Mesenchymal stem cell (in vitro differentiated cells and primary cell): ENCODE measurements around the gene EVC2.

ENCODE experiments used
- DNase-seq: peaks from one replicate; pipeline ENCODE4 v3.0.0-alpha.2; 2013
- H2AFZ ChIP-seq: one replicate; pipeline ENCODE4 v1.6.1; 2013; ENCODE audit warnings: low read depth, mild to moderate bottlenecking, control low read depth, inconsistent platforms, low read length, moderate library complexity
- H2AK5ac ChIP-seq: 2 replicates; pipeline ENCODE4 v1.6.1; 2013; ENCODE audit warnings: low read length, moderate library complexity, mild to moderate bottlenecking, inconsistent platforms; ENCODE audit not compliant: severe bottlenecking
- H2BK120ac ChIP-seq: one replicate; pipeline ENCODE4 v1.6.1; 2013; ENCODE audit warnings: low read depth, mild to moderate bottlenecking, inconsistent platforms, low read length, moderate library complexity
- H2BK12ac ChIP-seq, 2 experiments: one replicate each; pipeline ENCODE4 v1.6.1; 2013; ENCODE audit warnings: inconsistent platforms in 2 of 2, low read length in 2 of 2, mild to moderate bottlenecking in 2 of 2, moderate library complexity in 2 of 2, control low read depth in 1 of 2
- H2BK15ac ChIP-seq: one replicate; pipeline ENCODE4 v1.6.1; 2013; ENCODE audit warnings: mild to moderate bottlenecking, low read depth, inconsistent platforms; ENCODE audit not compliant: poor library complexity, severe bottlenecking
- H2BK5ac ChIP-seq: 2 replicates; pipeline ENCODE4 v1.6.1; 2013; ENCODE audit warnings: low read depth, mild to moderate bottlenecking, low read length, control low read depth, inconsistent platforms; ENCODE audit not compliant: poor library complexity, severe bottlenecking
- H3K14ac ChIP-seq, 2 experiments: one replicate each; pipeline ENCODE4 v1.6.1; 2013; ENCODE audit warnings: inconsistent platforms in 2 of 2, low read length in 2 of 2, control low read depth in 1 of 2, mild to moderate bottlenecking in 1 of 2, moderate library complexity in 1 of 2
- H3K18ac ChIP-seq, 2 experiments: one replicate each; pipeline ENCODE4 v1.6.1; 2013; ENCODE audit warnings: inconsistent platforms in 2 of 2, low read length in 2 of 2, control low read depth in 1 of 2, low read depth in 1 of 2, mild to moderate bottlenecking in 1 of 2
- H3K23ac ChIP-seq, 2 experiments: one replicate each; pipeline ENCODE4 v1.6.1; 2013; ENCODE audit warnings: inconsistent platforms in 2 of 2, low read length in 2 of 2, mild to moderate bottlenecking in 2 of 2, moderate library complexity in 2 of 2, control low read depth in 1 of 2
- H3K27ac ChIP-seq: 2 replicates; pipeline ENCODE4 v1.5.1; 2013; ENCODE audit warnings: mild to moderate bottlenecking, moderate library complexity, low read length, control low read depth, inconsistent platforms; ENCODE audit not compliant: poor library complexity, severe bottlenecking
- H3K27me3 ChIP-seq, 2 experiments: 2 replicates each; pipeline versions ENCODE4 v1.6.1 to v1.7.0; 2013; ENCODE audit warnings: low read length in 2 of 2, mild to moderate bottlenecking in 2 of 2, moderate library complexity in 2 of 2, control low read depth in 1 of 2, inconsistent platforms in 1 of 2; ENCODE audit not compliant: control insufficient read depth in 1 of 2, insufficient read depth in 1 of 2
- H3K36me3 ChIP-seq, 2 experiments: 2 replicates each; pipeline versions ENCODE4 v1.6.1 to v1.7.0; 2013; ENCODE audit warnings: low read length in 2 of 2, control low read depth in 1 of 2, inconsistent platforms in 1 of 2, low read depth in 1 of 2, mild to moderate bottlenecking in 1 of 2; ENCODE audit not compliant: insufficient read depth in 2 of 2, control insufficient read depth in 1 of 2
- H3K4ac ChIP-seq, 2 experiments: one replicate each; pipeline ENCODE4 v1.6.1; 2013; ENCODE audit warnings: inconsistent platforms in 2 of 2, low read length in 2 of 2, mild to moderate bottlenecking in 2 of 2, moderate library complexity in 2 of 2, control low read depth in 1 of 2, low read depth in 1 of 2
- H3K4me1 ChIP-seq: 2 replicates; pipeline ENCODE4 v1.6.1; 2013; ENCODE audit warnings: low read depth, low read length, control low read depth; ENCODE audit not compliant: control insufficient read depth, insufficient read depth
- H3K4me2 ChIP-seq: 2 replicates; pipeline ENCODE4 v1.6.1; 2013; ENCODE audit warnings: low read length, mild to moderate bottlenecking, inconsistent platforms; ENCODE audit not compliant: poor library complexity, severe bottlenecking
- H3K4me3 ChIP-seq, 2 experiments: 2 replicates each; pipeline versions ENCODE4 v1.5.1 to v1.7.0; 2013; ENCODE audit warnings: low read length in 2 of 2, mild to moderate bottlenecking in 2 of 2, control low read depth in 1 of 2, low read depth in 1 of 2; ENCODE audit not compliant: insufficient read depth in 1 of 2
- H3K79me1 ChIP-seq: replicated peaks from 2 replicates; pipeline ENCODE4 v1.6.1; 2013; ENCODE audit warnings: mild to moderate bottlenecking, control low read depth, low read length, inconsistent platforms; ENCODE audit not compliant: poor library complexity, severe bottlenecking
- H3K9ac ChIP-seq: 2 replicates; pipeline ENCODE4 v1.7.0; 2013; ENCODE audit warnings: mild to moderate bottlenecking, low read length, moderate library complexity
- H3K9me3 ChIP-seq: 2 replicates; pipeline ENCODE4 v1.7.0; 2013; ENCODE audit warnings: mild to moderate bottlenecking, low read length; ENCODE audit not compliant: control insufficient read depth
- H4K8ac ChIP-seq: one replicate; pipeline ENCODE4 v1.6.1; 2013; ENCODE audit warnings: inconsistent platforms, mild to moderate bottlenecking, low read length, moderate library complexity
- H4K91ac ChIP-seq: one replicate; pipeline ENCODE4 v1.6.1; 2013; ENCODE audit warnings: mild to moderate bottlenecking, low read length, inconsistent platforms
- WGBS: methylation state at CpG from one replicate; pipeline ENCODE4 v1.1.7; 2013; ENCODE audit warnings: mixed read lengths; 5-methylcytosine and 5-hydroxymethylcytosine counted together

The EVC2 gene

GRCh38 chr4:5539584-5539983 lies 168.8 kb downstream of the EVC2 start:
- no peak overlapping the region for H3K4ac ChIP-seq
- no peaks in the 10 kb centered on the region for H3K4me1 ChIP-seq
- no peaks in the 10 kb centered on the region for H3K27me3 ChIP-seq
- H3K18ac ChIP-seq, result no peak overlapping the region
- no peak overlapping the region for H2BK5ac ChIP-seq
- WGBS, result 78% methylated on average over 1 of the region's 2 CpGs
- H3K4me3 ChIP-seq, result no peak overlapping the region
- H2AK5ac ChIP-seq, result no peak overlapping the region
- no peak overlapping the region for H3K23ac ChIP-seq
- H3K14ac ChIP-seq, result no peak overlapping the region
- H3K9me3 ChIP-seq, result peaks cover 3% of the 10 kb centered on the region
- H3K36me3 ChIP-seq, result peaks cover 19 to 33% of the 10 kb centered on the region in 2 experiments
- H4K91ac ChIP-seq, result no peak overlapping the region
- no peak for DNase-seq
- no peak overlapping the region for H2BK120ac ChIP-seq
- no peak overlapping the region for H3K27ac ChIP-seq
- no peak overlapping the region for H3K4me2 ChIP-seq
- H2BK15ac ChIP-seq, result no peak overlapping the region
- no peak overlapping the region for H2AFZ ChIP-seq
- H3K79me1 ChIP-seq, result no peaks in the 10 kb centered on the region
- no peak overlapping the region for H3K9ac ChIP-seq
- no peak overlapping the region for H4K8ac ChIP-seq
- no peak overlapping the region for H2BK12ac ChIP-seq

GRCh38 chr4:5532100-5532499 lies 176.3 kb downstream of the EVC2 start:
- Histone ChIP-seq H2BK120ac (no peak overlapping the region), H3K27me3 (no peaks in the 10 kb centered on the region), H2BK5ac (no peak overlapping the region), H3K9ac (no peak overlapping the region), H2BK15ac (no peak overlapping the region), H3K9me3 (peaks cover 3% of the 10 kb centered on the region), H3K18ac (no peak overlapping the region), H2BK12ac (no peak overlapping the region), H3K4me3 (no peak overlapping the region), H4K91ac (no peak overlapping the region), H3K4me2 (no peak overlapping the region), H3K4me1 (no peaks in the 10 kb centered on the region), H2AK5ac (no peak overlapping the region), H3K36me3 (peaks cover 34 to 75% of the 10 kb centered on the region in 2 experiments), H3K14ac (no peak overlapping the region), H2AFZ (no peak overlapping the region), H3K79me1 (no peaks in the 10 kb centered on the region), H3K27ac (no peak overlapping the region), H3K4ac (no peak overlapping the region), H3K23ac (no peak overlapping the region), H4K8ac (no peak overlapping the region)
- DNase-seq, result no peak
- WGBS, result 91% methylated on average over 2 of the region's 2 CpGs

DNA sequence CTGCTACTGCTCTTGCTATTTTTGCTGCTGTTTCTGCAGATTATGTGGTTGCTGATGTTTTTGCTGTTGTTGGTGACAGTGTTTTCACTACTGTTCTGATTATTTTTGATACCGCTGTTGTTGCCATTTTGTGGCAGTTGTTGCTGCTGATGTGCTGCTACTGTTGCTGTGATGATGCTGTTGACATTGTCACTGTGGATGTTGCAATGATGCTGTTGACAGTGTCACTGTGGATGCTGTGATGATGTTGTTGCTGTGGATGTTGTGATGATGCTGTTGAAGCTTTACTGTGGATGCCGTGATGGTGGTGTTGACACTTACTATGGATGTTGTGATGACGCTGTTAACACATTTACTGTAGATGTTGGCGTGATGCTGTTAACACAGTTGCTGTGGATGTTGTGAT lies 180.3 kb downstream of the EVC2 start:
- no peak overlapping the region for H2BK15ac ChIP-seq
- H3K36me3 ChIP-seq, result peaks cover 21 to 54% of the 10 kb centered on the region in 2 experiments
- peak; percentile 9 for DNase-seq
- H3K79me1 ChIP-seq, result no peaks in the 10 kb centered on the region
- no peak overlapping the region for H2AFZ ChIP-seq
- H3K9me3 ChIP-seq, result no peaks in the 10 kb centered on the region
- H3K4me2 ChIP-seq, result no peak overlapping the region
- H4K8ac ChIP-seq, result no peak overlapping the region
- H3K9ac ChIP-seq, result no peak overlapping the region
- H2BK120ac ChIP-seq, result no peak overlapping the region
- H3K14ac ChIP-seq, result no peak overlapping the region
- H3K4me3 ChIP-seq, result no peak overlapping the region
- no peaks in the 10 kb centered on the region for H3K4me1 ChIP-seq
- no peaks in the 10 kb centered on the region for H3K27me3 ChIP-seq
- H3K27ac ChIP-seq, result no peak overlapping the region
- H2AK5ac ChIP-seq, result no peak overlapping the region
- no peak overlapping the region for H2BK12ac ChIP-seq
- 100% methylated on average over 4 of the region's 4 CpGs for WGBS
- H3K18ac ChIP-seq, result no peak overlapping the region
- H2BK5ac ChIP-seq, result no peak overlapping the region
- H3K23ac ChIP-seq, result no peak overlapping the region
- no peak overlapping the region for H3K4ac ChIP-seq
- no peak overlapping the region for H4K91ac ChIP-seq

DNA sequence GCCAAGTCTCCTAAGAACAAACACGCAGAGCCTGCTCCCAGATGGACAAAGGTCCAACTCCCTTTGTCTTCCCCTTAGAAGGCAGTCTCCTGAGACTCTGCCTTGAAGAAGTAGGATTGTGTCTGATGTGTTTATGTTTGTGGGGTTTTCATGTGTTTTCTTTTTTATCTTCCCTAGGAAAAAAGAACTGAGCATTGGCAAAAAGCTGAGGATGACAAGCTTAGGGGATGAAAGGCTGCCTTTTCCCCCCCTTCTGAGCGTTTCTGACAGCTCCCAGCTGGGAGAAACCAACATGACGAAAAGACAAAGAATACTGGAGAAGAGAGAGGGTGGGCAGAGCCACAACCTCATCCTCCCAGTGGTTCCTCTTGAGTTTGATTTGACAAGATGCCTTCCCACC lies 181.1 kb downstream of the EVC2 start:
- no peak overlapping the region for H3K4me3 ChIP-seq
- WGBS, result 50% methylated on average over 2 of the region's 3 CpGs
- H2BK15ac ChIP-seq, result no peak overlapping the region
- H2BK5ac ChIP-seq, result no peak overlapping the region
- no peak overlapping the region for H3K27ac ChIP-seq
- H2BK120ac ChIP-seq, result no peak overlapping the region
- H2AK5ac ChIP-seq, result no peak overlapping the region
- H2BK12ac ChIP-seq, result no peak overlapping the region
- H2AFZ ChIP-seq, result no peak overlapping the region
- no peak overlapping the region for H3K14ac ChIP-seq
- H3K4me1 ChIP-seq, result no peaks in the 10 kb centered on the region
- no peaks in the 10 kb centered on the region for H3K9me3 ChIP-seq
- H3K23ac ChIP-seq, result no peak overlapping the region
- no peaks in the 10 kb centered on the region for H3K27me3 ChIP-seq
- H3K4ac ChIP-seq, result no peak overlapping the region
- no peak overlapping the region for H4K91ac ChIP-seq
- DNase-seq, result no peak
- H3K36me3 ChIP-seq, result peaks cover 14 to 46% of the 10 kb centered on the region in 2 experiments
- H3K18ac ChIP-seq, result no peak overlapping the region
- H3K9ac ChIP-seq, result no peak overlapping the region
- H3K4me2 ChIP-seq, result no peak overlapping the region
- no peaks in the 10 kb centered on the region for H3K79me1 ChIP-seq
- no peak overlapping the region for H4K8ac ChIP-seq
